CD4-positive, alpha-beta T cell treated with Interleukin-4 for 4 hours (primary cell): ENCODE data around the gene PTGES2.
"Not testable (repeated sequence)": the region's sequence is repeated elsewhere in the genome, so short reads cannot be mapped to it uniquely, and the experiment has no call there.

ENCODE experiments used
- DNase-seq: peaks from one replicate; pipeline ENCODE4 v3.0.0-alpha.2; 2020

PTGES2 gene

DNA sequence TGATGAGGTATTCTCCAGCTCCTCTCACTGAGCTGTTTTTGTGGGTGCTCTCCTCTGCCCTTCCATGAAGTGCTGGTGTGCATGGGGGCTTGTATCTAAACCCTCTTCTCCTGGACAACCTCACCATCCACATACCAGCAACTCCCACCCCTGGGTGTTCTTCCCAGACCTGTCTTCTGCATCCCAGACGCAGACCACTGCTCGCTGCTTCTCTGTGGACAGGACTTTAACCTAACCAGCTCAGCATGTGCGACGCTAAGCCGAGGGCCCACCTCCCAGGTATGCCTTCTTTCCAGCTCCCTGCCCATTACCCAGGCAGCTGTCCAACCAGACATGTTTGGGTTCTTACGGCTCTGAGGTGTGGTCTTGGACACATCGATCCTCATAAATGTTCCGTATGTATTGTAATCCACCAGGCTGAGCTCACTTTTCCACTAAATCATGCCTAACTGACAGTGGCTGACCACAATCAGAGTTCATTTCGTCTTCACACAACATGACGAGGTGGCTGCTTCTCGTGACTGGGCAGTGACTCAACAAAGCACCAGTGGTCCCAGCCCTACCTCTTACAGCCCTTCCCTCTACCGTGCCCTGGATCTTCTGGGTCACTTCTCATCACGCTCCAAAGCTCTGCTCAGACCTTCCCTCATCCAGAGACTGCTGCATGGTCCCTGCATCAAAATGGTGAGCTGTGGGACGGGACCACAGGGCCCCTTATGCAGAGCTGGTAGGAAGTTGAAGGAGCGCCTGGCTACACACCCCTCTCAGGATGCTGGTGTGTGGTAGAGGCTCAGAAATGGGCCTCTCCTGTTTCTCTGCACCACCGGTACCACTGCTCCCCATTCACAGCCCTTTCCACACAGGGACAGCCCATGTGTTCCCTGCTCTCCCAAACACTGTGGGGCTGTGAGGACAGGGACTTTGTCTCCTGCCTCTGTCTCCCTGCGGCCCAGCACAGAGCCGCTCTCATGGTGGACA is 9.6 kb upstream of the PTGES2 start:
- no peak for DNase-seq

DNA sequence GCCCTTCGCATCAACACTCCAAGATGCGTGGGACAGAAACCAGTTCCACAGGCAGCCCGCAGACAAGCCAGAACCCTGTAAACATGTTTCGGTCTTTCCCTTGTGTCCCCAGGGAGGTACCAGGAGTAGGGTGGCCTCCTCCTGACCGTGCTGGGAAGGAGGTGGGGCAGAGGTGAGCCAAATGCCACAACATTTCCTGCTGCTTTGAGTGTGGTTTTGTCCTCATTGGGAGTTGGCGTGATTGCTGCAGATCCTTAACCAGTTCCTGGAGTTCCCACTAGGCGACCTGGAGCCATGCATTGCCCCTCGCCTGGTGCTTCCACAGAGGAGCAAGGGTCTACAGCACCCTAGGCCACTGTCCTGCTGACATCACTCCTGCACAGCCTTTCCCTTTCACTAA is 8.0 kb upstream of the PTGES2 start:
- not testable (repeated sequence) for DNase-seq

DNA sequence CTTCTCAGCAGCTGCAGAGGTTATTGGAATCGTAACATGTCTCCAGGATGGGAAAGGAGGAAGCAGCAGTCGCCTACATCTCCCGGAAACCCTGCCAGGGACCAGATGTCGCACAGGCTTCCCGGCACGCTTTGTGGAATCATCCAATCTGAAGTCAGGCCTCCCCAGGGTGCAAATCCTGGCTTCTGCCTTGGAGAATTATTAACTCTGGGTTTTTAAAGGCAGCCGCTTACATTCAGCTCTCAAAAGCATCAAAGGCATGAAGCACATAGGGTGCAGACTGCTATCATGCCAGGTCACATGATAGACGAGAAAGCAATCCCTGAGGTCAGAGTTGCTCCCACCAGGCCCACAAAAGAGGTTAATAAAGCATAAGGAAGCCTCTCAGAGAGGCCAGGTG is 4.6 kb upstream of the PTGES2 start:
- DNase-seq = not testable (repeated sequence)

DNA sequence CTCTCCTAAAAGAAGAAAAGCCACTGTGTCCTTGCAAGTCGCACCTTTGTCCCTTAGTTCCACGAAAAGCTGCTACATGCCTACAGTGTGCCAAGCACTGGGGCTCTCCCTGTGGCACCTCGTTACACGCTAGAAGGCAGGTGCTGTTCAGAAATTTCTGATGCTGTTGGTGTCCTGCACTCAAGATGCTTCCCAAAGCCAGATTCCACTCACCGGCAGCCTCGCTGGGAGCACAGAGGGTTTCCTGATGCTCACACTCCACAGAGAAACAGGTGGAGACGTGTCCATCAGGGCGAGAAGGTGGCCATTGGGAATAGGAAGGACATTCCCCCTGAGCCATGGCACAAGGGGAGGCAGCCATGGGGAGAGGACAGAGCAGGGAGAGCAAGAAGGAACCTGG is 3.8 kb upstream of the PTGES2 start:
- DNase-seq = not testable (repeated sequence)

DNA sequence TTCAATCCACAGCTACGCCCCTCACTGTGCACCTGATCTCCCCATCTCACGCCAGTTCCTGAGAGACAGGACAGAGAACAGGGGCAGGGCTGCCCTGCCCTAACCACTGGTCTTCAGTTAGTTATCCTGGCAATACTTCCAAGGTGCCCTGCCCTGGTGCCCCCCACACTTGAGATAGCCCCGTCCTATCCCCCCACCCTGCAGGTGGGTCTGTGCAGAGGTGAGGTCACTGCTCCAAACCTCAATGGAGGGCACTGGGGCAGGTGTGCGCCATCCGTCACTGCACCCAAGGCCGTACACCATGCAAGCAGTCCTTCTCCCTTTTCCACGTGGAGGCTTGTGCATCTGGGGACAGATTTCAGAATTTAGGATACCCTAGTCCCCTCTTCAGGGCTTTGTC is 3.1 kb upstream of the PTGES2 start:
- DNase-seq = not testable (repeated sequence)

DNA sequence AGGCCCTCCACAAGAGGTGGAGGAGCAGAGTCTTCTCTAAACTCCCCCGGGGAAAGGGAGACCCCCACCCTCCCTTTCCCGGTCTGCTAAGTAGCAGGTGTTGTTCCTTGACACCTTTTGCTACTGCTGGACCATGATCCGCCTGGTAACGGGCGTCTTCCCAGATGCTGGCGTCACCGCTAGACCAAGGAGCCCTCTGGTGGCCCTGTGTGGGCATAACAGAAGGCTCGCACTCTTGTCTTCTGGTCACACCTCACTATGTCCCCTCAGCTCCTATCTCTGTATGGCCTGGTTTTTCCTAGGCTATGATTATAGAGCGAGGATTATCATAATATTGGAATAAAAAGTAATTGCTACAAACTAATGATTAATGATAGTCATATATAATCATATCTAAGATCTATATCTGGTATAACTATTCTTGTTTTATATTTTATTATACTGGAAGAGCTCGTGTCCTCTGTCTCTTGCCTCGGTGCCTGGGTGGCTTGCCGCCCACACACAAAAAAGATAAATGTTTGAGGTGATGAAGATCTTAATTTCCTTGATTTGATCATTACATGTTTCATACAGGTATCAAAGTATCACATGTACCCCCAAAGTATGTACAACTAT is 2.6 kb upstream of the PTGES2 start:
- DNase-seq = peak; percentile 57

DNA sequence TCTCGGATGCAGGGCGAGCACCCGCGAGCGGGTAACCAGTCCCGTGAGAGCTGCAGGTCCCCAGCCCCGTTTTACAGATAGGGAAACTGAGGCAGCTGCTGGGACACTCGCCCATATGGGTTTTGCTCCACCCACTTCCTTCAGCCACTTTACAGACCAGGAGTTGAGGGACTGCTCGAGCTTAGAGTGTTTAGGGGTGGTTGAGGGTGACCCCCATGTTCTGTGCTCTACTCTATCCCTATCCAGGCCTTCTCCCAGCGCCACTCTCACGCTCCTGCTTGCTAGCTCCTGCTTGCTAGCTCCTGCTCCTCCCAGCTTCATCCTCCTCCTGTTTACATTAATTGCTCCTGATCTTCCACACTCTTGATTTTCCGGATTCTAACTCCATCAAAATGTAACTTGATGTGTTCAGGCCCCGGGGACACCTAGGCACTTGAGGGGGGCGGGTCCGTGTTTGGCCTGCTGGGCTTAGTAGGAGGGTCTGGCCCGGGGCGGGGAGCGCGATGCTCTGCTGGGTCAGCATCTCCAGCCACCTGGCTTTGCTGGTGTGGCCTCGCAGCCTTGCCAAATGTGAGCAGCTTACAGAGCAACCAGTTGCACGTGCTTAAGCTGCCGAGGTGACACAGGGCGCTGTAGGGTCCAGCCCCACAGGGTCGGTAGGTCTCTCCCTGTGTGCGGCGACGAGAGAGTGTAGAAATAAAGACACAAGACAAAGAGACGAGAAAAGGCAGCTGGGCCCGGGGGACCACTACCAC is 1.5 kb upstream of the PTGES2 start:
- no peak for DNase-seq

DNA sequence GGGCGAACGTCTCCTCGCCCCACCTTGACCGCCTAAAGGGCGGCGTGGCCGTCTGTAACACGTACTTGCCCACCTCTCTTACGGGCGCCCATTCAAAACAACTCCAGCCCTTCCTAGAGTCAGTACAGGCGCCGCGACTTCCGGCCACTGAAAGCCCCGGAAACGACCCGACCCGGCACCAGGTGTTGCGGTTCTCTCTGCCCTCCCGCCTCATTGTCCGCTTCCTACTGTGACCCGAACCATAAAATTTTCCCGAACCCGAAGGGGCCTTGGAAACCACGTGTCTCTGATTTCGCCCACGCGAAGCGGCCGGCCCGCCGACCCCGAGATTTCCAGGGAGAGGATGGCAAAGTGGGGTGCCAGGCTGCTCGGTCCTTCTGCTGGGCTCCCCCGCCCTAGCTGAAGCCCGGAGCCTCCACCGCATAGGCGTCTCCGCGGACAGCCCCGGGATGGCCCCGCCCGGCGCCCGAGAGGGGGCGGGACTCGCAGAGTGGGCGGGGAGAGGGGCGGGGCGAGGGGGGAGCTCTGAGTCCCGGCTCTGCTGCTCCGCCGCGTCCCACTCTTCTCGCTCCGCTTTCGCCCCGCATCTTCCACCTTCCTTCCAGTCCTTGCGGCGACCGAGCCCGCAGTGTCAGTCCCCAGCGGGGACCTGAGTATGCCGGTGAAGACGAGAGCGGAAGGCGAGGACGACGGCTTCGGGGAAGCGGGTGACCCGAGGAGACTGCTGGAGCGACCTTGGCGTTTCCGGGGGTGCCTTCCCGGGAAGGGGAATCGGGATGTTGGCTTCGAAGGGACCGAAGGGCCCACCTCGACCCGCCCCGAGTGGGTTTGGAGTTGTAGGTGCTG is 684 bp upstream of the PTGES2 start:
- peak; percentile 92 for DNase-seq

DNA sequence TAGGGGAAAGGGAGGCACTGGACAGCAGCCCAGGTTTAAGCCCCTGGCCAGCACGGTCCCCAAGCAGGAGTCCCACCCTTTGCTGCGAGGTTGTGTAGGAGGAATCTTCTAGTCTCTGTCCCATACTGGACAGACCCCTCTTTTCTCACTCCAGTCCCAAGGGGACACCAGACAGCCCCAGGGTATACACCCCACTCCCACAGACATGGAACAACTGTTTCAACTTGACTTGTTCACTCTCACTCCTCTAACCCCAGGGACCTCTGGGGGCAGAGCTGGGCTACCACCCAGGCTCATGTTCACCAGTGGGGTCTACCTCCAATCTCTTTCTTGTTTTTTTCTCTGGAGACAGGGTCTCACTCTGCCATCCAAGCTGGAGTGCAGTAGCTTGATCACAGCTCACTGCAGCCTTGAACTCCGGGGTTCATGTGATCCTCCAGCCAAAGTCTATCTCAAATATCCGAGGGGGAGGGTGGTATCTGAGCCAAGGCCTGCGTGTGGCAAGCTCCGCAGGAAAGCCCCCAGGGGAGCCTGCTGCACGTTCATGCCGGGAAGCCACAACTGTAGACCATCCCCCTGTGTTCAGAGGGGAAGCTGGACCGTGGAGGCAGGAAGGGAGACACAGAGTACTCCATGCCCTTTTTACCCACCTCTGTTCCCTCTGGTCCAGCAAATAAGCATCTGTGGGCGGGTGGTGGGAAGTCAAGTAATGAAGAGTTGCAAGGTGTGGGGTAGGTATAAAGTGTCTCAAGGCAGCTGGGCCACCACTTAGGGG is 1.8 kb downstream of the PTGES2 start:
- DNase-seq = no peak

DNA sequence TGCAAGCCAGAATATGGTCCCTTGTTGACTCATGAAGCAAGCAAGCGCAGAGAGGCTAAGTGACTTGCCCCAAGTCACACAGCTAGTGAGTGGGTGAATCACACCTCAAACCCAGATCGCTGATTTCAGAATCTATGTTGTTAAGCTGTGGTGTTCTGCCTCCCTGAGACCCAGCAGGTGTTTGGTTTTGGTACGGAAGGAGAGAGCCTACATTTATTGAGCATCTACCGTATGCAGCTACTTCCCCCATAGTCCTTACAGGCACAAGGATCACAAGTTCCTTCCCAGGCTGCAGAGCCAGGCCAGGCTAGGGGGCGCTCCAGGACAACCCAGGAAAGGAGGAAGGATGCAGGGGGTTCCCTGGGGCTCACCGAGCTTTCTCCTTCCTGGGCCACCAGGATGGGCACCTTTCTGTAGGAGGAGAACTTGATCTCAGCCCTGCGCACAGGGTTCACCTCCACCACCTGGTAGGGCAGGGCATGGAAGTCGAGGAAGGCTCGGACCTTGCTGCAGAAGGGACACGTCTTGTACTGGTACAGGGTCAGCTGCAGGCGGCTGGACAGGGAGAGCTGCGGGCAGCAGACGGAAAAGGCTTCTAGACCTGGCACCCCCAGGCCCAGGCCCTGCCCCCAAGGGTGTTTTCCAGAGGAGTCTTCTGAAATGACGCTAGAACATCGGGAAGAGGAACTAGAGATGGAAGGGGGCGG is 2.5 kb downstream of the PTGES2 start:
- DNase-seq = peak; percentile 41

DNA sequence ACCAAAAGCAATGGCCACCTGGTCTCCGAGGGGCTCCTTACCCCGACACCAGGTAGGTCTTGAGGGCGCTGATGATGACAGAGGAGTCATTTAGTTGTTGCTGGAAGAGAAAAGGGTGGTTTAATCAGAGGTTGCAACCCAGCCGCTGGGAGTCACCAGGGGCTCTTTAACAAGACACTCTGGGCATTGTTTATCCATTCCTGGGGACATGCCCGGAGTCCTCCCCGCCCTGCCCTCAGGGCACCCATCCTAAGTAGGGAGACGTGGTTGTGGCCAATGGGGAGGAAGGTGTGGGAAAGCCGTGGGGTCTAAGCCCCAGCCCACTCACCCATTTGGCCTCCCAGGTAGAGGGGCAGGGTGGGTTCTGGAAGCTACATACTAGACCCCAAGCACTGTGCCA is 3.1 kb downstream of the PTGES2 start:
- DNase-seq = no peak

DNA sequence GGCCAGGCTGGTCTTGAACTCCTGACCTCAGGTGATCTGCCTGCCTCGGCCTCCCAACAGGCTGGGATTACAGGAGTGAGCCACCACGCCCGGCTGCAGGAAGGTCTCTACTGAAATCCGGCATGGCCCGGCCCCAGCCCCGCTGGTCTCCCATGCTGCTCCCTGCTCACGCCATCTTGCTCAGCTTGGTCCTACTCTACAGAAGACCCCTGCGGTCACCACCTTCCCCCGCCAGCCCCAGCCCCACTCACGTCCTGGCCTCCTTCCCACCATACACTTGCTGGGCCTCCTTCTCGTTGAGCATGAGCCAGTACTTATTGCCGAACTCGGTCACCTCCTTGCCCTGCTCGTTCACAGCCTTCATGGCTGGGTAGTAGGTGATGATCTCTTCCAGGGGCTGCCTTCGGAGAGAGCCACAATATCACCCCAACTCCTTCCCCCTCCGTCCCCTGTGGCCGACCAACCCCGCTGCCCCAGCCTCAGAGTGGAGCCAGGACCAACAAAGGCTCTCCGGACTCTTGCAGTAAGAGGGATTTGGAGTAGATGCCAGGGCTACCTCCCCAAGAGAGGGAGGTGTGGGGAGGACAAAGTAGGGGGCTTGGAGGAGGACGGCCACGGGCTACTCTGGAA is 4.0 kb downstream of the PTGES2 start:
- DNase-seq = no peak

DNA sequence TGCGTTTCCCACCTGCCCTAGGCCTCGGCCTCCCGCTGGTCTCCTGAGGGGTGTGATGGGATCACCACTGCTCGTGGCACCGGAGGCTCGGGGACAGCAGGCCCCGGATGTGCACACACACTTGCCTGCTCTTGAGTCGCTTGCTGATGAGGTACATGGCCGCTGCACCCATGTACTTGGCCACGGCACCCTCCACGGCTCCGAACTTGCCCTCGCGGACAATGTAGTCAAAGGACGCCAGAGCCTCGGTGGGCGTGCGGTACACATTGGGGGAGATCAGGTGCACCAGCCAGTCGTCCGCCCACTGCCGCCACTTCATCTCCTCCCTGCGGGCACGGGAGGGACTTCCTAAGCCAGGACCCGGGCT is 4.7 kb downstream of the PTGES2 start:
- DNase-seq = no peak

DNA sequence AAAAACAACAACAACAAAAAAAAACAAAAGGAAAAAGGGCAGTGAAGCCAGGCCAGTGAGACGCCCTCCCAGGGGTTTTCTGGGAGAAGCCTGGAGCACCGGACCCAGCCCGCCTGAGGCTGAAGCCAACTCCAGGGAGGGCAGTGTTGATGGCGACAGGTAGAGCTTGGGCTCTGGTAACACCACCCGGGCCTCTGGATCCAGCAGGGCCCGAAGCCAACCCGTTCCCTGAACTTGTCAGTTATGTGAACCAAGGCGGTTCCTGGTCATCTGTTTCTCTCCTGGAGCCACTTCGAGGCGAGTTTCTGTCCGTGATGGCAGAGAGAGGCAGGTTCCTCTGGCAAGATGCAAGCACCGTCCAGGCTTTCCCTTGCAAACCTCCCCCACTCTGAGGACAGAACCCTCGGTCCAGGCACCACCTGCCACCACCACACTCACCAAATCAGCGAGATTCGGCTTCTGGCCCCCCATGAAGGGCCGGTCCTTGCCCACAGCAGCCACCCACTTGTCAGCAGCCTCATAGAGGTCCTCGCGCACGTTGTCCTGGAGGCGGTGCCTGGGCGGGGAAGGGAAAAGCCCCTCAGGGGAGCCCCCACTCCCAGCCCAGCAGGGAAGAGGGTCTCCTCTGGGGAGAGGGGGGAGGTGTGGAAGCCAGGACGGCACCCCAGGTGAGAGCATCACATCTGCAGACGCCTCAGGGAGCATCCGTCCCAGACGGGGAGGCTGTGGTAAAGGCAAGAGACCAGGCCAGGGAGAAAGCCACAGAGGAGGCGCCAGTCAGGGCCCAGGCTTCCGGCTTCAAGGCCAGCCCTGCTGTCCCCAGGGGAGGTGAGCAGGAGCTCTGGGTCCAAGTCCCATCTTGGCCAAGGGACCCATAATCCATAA is 5.4 kb downstream of the PTGES2 start:
- no peak for DNase-seq

DNA sequence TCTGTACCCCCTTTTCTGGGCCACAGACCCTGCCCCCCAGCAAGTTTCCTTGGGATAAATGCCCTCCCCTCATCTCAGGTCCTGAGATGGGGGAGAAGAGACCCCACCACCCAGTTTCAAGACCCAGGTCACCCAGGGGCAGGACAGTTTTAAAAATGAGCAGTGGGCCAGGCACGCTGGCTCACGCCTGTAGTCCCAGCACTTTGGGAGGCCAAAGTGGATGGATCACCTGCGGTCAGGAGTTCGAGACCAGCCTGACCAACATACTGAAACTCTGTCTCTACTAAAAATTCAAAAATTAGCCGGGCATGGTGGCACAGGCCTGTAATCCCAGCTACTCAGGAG is 6.1 kb downstream of the PTGES2 start:
- no peak for DNase-seq

DNA sequence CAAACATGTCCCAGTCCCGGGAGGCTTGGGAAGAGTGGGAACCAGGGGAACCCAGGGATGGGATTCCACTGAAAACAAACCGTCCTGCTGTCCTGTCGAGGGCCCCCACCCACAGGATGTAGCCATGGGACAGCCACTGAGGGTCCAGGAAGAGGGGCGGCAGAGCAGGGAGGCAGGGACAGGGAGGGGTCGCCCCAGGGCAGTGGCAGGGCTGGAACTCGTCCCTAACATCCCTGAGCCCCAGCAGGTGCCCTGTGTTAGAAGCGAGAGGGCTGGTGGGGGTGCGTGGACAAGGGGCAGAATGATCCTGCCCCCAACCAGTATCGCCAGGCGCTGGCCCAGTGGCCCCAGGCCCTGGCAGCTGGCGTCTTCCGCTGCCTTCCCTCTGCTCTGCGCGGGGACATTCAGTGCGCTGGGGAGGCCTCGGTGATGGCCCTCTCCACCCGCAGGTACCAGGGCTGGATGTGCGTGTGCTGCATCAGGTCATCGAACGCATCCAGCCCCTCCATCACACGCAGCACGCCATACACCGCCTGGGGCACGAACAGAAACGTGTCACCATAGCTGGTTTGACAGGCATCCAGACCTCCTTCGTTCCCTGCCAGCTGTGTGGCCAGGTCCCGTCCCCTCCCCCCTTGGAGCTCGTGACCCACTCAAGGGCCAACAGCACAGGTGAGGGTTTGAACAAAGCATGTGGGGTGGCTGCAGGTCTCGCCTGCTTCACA is 6.6 kb downstream of the PTGES2 start:
- no peak for DNase-seq

DNA sequence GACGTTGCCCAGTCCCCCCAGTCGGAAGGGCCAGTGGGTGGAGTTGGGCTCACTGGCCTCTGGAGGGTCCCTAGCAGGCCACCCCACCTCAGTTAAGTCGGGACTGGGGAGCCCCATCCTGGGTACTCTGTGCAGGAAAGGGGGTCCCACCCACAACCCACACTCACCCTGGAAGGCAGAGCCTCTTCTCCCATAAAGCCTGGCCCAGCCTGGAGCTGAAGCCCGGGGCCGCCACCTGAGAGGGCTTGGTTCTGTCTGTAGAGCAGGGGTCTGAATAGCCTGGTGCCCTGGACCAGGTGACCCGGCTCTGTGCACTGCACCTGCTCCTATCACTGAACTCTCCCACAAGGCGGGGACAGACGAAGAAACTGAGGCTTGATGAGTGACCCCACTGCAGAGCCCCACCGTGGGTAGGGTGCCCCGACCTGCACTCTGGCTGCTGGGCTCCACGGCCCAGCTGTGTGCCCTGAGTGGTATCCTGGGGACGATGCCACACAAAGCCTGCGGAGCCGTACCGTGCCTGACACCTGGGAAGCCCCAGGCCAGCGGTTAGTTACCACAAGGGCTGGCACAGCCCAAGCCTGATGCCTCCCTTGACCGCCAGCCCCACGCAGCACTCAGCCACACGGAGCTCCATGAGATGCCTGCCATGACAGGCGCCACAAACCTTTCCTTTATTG is 7.3 kb downstream of the PTGES2 start:
- DNase-seq = no peak

DNA sequence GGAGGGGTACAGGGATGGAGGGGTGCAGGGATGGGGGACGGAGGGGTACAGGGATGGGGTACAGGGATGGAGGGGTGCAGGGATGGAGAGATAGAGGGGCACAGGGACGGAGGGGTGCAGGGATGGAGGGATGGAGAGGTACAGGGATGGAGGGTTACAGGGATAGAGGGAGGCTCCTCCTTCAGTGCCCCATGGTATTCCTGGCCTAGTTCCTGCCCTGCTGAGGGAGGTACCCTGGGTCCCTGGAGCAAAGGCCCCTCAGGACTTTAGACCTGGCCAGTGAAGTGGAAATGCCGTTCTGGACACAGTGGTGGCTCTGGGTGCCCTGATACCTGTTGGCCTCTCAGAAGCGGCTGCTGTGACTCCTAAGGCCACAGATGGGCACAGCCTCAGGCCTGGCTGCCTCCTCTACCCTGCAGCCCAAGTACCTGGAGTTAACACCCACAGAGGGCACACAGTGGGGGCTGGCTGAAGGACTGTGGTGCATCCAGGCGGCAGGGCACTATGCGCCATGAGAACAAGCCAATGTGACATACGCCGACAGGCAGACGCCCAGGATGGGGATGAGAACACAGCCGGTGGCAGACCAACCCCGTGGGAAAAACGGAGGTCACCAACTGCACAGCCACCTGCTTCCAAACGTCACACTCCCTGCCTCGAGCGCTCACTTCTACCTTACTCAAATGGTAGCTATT is 8.4 kb downstream of the PTGES2 start:
- DNase-seq = no peak
